ENCODE measurements around the gene UBE2E2.

GRCh38 chr3:23566499-23566898, 363.4 kb downstream of the UBE2E2 start:
- TF ChIP-seq CREB5 (CRISPR knock-in tag; IDR thresholded peaks at IDR 0.05; ENCODE audit: low read depth): no peak
- TF ChIP-seq ZFP3 (CRISPR knock-in tag; IDR thresholded peaks at IDR 0.05): no peak
- no peak for TF ChIP-seq PATZ1 (CRISPR knock-in tag; IDR thresholded peaks at IDR 0.05; ENCODE audit: borderline replicate concordance)
- TF ChIP-seq ARNTL (CRISPR knock-in tag; IDR thresholded peaks at IDR 0.05; ENCODE audit: borderline replicate concordance, low read depth): no peak
- TF ChIP-seq POU6F1 (CRISPR knock-in tag; IDR thresholded peaks at IDR 0.05; ENCODE audit: borderline replicate concordance, low read depth): no peak
- no peak for TF ChIP-seq TOX (CRISPR knock-in tag; IDR thresholded peaks at IDR 0.05; ENCODE audit: borderline replicate concordance)
- TF ChIP-seq ZNF8 (CRISPR knock-in tag; IDR thresholded peaks at IDR 0.05): no peak
- TF ChIP-seq OSR1 (CRISPR knock-in tag; IDR thresholded peaks at IDR 0.05): no peak
- TF ChIP-seq CSDC2 (CRISPR knock-in tag; IDR thresholded peaks at IDR 0.05): no peak
- TF ChIP-seq ZFP30 (CRISPR knock-in tag; IDR thresholded peaks at IDR 0.05): no peak
- no peak for TF ChIP-seq ZC3H10 (CRISPR knock-in tag; IDR thresholded peaks at IDR 0.05)
- no peak for TF ChIP-seq PPARA (CRISPR knock-in tag; IDR thresholded peaks at IDR 0.05; ENCODE audit: borderline replicate concordance)
- no peak for TF ChIP-seq CSRNP3 (CRISPR knock-in tag; IDR thresholded peaks at IDR 0.05)
